HepG2 (cell line): ENCODE measurements around the gene NXN. TPM values are rescaled to one million over a fixed set of nuclear protein-coding genes. Genes with fewer than 3 reads are reported as not detected.

Source experiments
- CCDC6 ChIP-seq: sonication (generic); formaldehyde crosslinking; IDR thresholded peaks from 2 replicates; pipeline ENCODE4 v1.8.1; 2022; ENCODE audit warnings: mild to moderate bottlenecking, missing genetic modification reagents, moderate library complexity
- GABPA ChIP-seq, 2 experiments: IDR thresholded peaks; 2 replicates each; pipeline ENCODE4 v1.6.1; 2011 to 2016; ENCODE audit warnings: low read depth in 2 of 2, low read length in 1 of 2, missing biosample characterization in 1 of 2, missing genetic modification characterization in 1 of 2
- NFE2L2 ChIP-seq: fragments of 150-350 bp; IDR thresholded peaks from 2 replicates; pipeline ENCODE4 v1.6.1; 2014; ENCODE audit warnings: low read length
- RARA ChIP-seq: IDR thresholded peaks from 2 replicates; pipeline ENCODE4 v1.6.1; 2016; ENCODE audit warnings: missing genetic modification reagents, missing compliant biosample characterization
- SMAD1 ChIP-seq: sonication (generic); formaldehyde crosslinking; IDR thresholded peaks from 2 replicates; pipeline ENCODE4 v1.4.0; 2020; ENCODE audit warnings: missing genetic modification reagents, low read depth, mild to moderate bottlenecking, borderline replicate concordance
- SMAD9 ChIP-seq: sonication (generic); formaldehyde crosslinking; IDR thresholded peaks from 2 replicates; pipeline ENCODE4 v1.5.1; 2020; ENCODE audit warnings: mild to moderate bottlenecking, missing genetic modification reagents
- SRF ChIP-seq: IDR thresholded peaks from 2 replicates; pipeline ENCODE4 v1.6.1; 2011; ENCODE audit warnings: mild to moderate bottlenecking, low read depth, low read length, moderate library complexity
- ZNF333 ChIP-seq: sonication (generic); formaldehyde crosslinking; IDR thresholded peaks from 2 replicates; pipeline ENCODE4 v1.4.0; 2020; ENCODE audit warnings: mild to moderate bottlenecking, missing genetic modification reagents, borderline replicate concordance
- ZNF34 ChIP-seq: sonication (generic); formaldehyde crosslinking; IDR thresholded peaks from 2 replicates; pipeline ENCODE4 v1.4.0; 2020; ENCODE audit warnings: mild to moderate bottlenecking, missing genetic modification reagents, borderline replicate concordance
- ZNF790 ChIP-seq: sonication (generic); formaldehyde crosslinking; IDR thresholded peaks from 2 replicates; pipeline ENCODE4 v1.8.0; 2022; ENCODE audit warnings: missing genetic modification reagents, mild to moderate bottlenecking, borderline replicate concordance
- ZSCAN22 ChIP-seq: sonication (generic); formaldehyde crosslinking; IDR thresholded peaks from 2 replicates; pipeline ENCODE4 v1.4.0; 2020; ENCODE audit warnings: mild to moderate bottlenecking, missing genetic modification reagents
- polyA plus RNA-seq, 8 experiments: library from polyadenylated mRNA; depleted of rRNA in 3 of 8; stranded (reverse) in 7 of 8; unstranded in 1 of 8; fragments of >200 nt; fragmentation: Illumina TruSeq in 4 of 8; extraction: Trizol in 4 of 8; gene quantifications; 2 replicates each; pipeline versions ENCODE4 v1.2.1 to v1.2.3, GENCODE V29; 2011 to 2016; ENCODE audit warnings: low read depth in 4 of 8, missing spikeins in 1 of 8, mixed read lengths in 1 of 8; ENCODE audit not compliant: insufficient read depth in 1 of 8
- total RNA-seq, 5 experiments: library from RNA; depleted of rRNA; stranded (reverse); fragments of >200 nt; fragmentation: Illumina TruSeq; extraction: Trizol; gene quantifications; 2 replicates each; pipeline ENCODE4 v1.2.3, GENCODE V29; 2016; ENCODE audit warnings: low read depth in 1 of 5
- TF ChIP-seq, protein P1 (sequence below): sonication (generic); formaldehyde crosslinking; IDR thresholded peaks from 2 replicates; pipeline ENCODE4 v1.5.0; 2020; ENCODE audit warnings: mild to moderate bottlenecking, missing genetic modification reagents, borderline replicate concordance
- TF ChIP-seq, protein P2 (sequence below): IDR thresholded peaks from 2 replicates; pipeline ENCODE4 v1.6.1; 2018; ENCODE audit warnings: missing genetic modification reagents
- TF ChIP-seq, protein P3 (sequence below): sonication (generic); formaldehyde crosslinking; IDR thresholded peaks from 2 replicates; pipeline ENCODE4 v1.5.0; 2020; ENCODE audit warnings: mild to moderate bottlenecking, missing genetic modification reagents

NXN gene
- total and polyA plus RNA-seq, 2 of the 13 experiments (the other 11 are each of a cell fraction or from before 2014, with no cell fraction given): 22.2 to 24.3 TPM

DNA sequence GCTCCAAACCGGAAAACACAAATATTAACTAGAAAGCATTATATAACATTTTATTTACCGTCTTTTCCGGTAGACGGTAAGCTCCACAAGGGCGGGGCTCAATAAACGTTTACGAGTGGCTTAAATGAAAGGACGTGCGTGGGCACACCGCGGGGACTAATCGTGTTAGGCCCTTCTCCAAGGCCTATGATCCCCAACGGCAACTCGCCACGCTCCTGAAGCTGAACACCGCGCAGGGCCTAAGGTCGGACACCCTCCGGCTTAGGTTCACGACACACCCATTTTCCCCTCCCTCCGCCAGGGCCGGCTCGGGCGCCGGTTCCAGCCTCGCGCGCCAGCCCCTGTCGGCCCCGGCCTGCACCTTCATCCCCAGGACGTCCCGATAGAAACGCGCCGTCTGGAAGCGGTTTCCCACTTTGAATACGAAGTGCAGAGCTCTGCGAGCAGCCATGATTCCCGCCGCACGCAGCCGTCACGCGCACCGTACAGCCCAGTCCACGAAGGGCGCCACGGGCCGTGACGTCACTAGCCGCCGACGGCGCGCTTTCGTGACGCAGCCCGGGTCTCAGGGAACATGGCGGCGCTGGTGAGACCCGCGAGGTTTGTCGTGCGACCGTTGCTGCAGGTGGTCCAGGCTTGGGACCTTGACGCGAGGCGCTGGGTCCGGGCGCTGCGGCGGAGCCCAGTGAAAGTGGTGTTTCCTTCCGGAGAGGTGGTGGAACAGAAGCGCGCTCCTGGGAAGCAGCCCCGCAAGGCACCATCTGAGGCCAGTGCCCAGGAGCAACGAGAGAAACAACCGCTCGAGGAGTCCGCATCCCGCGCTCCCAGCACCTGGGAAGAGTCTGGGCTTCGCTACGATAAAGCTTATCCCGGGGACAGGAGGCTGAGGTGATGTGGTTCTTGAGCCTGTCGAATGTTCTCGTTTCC, 197.5 kb downstream of the NXN start, which contains the start of the genes GLOD4 and MRM3 (continued):
- TF ChIP-seq, protein P1, sequence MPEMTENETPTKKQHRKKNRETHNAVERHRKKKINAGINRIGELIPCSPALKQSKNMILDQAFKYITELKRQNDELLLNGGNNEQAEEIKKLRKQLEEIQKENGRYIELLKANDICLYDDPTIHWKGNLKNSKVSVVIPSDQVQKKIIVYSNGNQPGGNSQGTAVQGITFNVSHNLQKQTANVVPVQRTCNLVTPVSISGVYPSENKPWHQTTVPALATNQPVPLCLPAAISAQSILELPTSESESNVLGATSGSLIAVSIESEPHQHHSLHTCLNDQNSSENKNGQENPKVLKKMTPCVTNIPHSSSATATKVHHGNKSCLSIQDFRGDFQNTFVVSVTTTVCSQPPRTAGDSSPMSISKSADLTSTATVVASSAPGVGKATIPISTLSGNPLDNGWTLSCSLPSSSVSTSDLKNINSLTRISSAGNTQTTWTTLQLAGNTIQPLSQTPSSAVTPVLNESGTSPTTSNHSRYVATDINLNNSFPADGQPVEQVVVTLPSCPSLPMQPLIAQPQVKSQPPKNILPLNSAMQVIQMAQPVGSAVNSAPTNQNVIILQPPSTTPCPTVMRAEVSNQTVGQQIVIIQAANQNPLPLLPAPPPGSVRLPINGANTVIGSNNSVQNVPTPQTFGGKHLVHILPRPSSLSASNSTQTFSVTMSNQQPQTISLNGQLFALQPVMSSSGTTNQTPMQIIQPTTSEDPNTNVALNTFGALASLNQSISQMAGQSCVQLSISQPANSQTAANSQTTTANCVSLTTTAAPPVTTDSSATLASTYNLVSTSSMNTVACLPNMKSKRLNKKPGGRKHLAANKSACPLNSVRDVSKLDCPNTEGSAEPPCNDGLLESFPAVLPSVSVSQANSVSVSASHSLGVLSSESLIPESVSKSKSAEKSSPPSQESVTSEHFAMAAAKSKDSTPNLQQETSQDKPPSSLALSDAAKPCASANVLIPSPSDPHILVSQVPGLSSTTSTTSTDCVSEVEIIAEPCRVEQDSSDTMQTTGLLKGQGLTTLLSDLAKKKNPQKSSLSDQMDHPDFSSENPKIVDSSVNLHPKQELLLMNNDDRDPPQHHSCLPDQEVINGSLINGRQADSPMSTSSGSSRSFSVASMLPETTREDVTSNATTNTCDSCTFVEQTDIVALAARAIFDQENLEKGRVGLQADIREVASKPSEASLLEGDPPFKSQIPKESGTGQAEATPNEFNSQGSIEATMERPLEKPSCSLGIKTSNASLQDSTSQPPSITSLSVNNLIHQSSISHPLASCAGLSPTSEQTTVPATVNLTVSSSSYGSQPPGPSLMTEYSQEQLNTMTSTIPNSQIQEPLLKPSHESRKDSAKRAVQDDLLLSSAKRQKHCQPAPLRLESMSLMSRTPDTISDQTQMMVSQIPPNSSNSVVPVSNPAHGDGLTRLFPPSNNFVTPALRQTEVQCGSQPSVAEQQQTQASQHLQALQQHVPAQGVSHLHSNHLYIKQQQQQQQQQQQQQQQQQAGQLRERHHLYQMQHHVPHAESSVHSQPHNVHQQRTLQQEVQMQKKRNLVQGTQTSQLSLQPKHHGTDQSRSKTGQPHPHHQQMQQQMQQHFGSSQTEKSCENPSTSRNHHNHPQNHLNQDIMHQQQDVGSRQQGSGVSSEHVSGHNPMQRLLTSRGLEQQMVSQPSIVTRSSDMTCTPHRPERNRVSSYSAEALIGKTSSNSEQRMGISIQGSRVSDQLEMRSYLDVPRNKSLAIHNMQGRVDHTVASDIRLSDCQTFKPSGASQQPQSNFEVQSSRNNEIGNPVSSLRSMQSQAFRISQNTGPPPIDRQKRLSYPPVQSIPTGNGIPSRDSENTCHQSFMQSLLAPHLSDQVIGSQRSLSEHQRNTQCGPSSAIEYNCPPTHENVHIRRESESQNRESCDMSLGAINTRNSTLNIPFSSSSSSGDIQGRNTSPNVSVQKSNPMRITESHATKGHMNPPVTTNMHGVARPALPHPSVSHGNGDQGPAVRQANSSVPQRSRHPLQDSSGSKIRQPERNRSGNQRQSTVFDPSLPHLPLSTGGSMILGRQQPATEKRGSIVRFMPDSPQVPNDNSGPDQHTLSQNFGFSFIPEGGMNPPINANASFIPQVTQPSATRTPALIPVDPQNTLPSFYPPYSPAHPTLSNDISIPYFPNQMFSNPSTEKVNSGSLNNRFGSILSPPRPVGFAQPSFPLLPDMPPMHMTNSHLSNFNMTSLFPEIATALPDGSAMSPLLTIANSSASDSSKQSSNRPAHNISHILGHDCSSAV (CRISPR knock-in tag): peak; percentile 89; the same call in 1 of the 2 replicates
- TF ChIP-seq GABPA (IDR thresholded peaks at IDR 0.05; ENCODE audit: low read depth, low read length): no peak
- TF ChIP-seq GABPA (CRISPR knock-in tag; IDR thresholded peaks at IDR 0.05; ENCODE audit: low read depth): peak; percentile 43; the same call in 1 of the 2 replicates
- peak; percentile 77 for TF ChIP-seq ZNF790 (CRISPR knock-in tag)
- TF ChIP-seq ZNF333 (CRISPR knock-in tag): peak; percentile 74; the same call in 1 of the 2 replicates
- peak; percentile 43 for TF ChIP-seq RARA (CRISPR knock-in tag)
- TF ChIP-seq, protein P2, sequence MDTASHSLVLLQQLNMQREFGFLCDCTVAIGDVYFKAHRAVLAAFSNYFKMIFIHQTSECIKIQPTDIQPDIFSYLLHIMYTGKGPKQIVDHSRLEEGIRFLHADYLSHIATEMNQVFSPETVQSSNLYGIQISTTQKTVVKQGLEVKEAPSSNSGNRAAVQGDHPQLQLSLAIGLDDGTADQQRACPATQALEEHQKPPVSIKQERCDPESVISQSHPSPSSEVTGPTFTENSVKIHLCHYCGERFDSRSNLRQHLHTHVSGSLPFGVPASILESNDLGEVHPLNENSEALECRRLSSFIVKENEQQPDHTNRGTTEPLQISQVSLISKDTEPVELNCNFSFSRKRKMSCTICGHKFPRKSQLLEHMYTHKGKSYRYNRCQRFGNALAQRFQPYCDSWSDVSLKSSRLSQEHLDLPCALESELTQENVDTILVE: no peak
- TF ChIP-seq SMAD1 (CRISPR knock-in tag): peak; percentile 92; the same call in 1 of the 2 replicates
- TF ChIP-seq, protein P3, sequence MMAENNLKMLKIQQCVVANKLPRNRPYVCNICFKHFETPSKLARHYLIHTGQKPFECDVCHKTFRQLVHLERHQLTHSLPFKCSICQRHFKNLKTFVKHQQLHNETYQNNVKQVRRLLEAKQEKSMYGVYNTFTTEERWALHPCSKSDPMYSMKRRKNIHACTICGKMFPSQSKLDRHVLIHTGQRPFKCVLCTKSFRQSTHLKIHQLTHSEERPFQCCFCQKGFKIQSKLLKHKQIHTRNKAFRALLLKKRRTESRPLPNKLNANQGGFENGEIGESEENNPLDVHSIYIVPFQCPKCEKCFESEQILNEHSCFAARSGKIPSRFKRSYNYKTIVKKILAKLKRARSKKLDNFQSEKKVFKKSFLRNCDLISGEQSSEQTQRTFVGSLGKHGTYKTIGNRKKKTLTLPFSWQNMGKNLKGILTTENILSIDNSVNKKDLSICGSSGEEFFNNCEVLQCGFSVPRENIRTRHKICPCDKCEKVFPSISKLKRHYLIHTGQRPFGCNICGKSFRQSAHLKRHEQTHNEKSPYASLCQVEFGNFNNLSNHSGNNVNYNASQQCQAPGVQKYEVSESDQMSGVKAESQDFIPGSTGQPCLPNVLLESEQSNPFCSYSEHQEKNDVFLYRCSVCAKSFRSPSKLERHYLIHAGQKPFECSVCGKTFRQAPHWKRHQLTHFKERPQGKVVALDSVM (CRISPR knock-in tag): peak; percentile 24; the same call in 1 of the 2 replicates
- TF ChIP-seq SRF: peak; percentile 82
- TF ChIP-seq ZNF34 (CRISPR knock-in tag): 0 out of 2 replicates have a peak, but pooled peaks have one; percentile 34
- TF ChIP-seq CCDC6 (CRISPR knock-in tag): peak; percentile 98; the same call in 1 of the 2 replicates
- no peak for TF ChIP-seq SMAD9
- TF ChIP-seq NFE2L2: no peak
- no peak for TF ChIP-seq ZSCAN22 (CRISPR knock-in tag)
